ENCODE results near the gene SLC26A1.

The SLC26A1 gene

GRCh38 chr4:972651-973424, 20.4 kb downstream of the SLC26A1 start:
- H3K4me3 ChIP-seq (replicated peaks; ENCODE audit: low read depth, low read length), result peak overlapping the region; percentile 74
- 0 out of 2 replicates have a peak, but pooled peaks cover 2% of the 10 kb centered on the region for H3K36me3 ChIP-seq (ENCODE audit: control insufficient read depth, insufficient read depth, low read length)
- no peaks in the 10 kb centered on the region for H3K27me3 ChIP-seq (replicated peaks; ENCODE audit: control insufficient read depth, insufficient read depth, low read length)
- DNase-seq (ENCODE audit: extremely low read depth, insufficient read length), result peak; percentile 49
- TF ChIP-seq CTCF (IDR thresholded peaks at IDR 0.05; ENCODE audit: insufficient read depth, low read length, poor library complexity, severe bottlenecking), result no peak

DNA sequence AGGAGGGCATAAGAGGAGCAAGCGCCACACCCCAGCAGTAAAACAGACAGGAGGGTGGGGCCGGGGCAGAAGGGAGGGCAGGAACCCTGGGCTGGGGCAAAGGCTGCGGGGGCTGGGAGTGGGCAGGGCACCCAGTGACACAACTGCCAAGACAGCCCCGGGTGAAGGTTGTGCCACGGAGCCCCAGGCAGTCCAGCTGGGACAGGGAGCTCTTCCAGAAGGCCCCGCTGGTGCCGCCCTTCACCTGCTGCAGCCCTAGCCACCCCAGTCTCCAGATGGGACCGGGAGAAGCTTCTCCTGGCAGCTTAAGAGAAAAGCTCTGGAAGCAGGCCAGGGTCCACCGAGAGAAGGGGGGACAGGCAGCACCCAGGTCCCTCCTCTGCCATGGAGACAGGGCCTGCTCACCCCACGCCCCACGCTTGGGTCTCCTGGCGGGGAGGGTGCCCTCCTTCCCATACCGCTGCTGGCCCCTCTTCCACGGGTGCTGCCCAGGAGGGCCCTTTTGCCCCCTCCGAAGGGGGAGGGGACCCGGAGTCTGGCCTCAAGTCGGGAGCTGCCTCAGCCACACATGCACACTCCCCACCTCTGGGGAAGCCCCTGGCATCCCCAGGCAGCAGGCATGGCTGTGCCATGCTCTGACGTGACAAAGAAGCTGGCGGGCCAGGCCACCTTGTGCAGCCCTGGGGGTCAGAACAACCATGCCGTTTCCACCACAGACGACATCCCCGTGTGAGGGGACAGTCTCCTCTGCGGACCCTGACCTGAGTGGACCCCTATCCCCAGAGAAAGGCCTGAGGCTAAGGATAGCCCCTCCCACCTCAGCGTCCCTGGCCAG, 21.3 kb downstream of the SLC26A1 start:
- no peak for DNase-seq (ENCODE audit: extremely low read depth, insufficient read length)
- Histone ChIP-seq H3K36me3 (ENCODE audit: control insufficient read depth, insufficient read depth, low read length) (peaks cover 2% of the 10 kb centered on the region; the same call in 1 of the 2 replicates), H3K4me3 (replicated peaks; ENCODE audit: low read depth, low read length) (peak overlapping the region; percentile 74), H3K27me3 (replicated peaks; ENCODE audit: control insufficient read depth, insufficient read depth, low read length) (no peaks in the 10 kb centered on the region)
- TF ChIP-seq CTCF (IDR thresholded peaks at IDR 0.05; ENCODE audit: insufficient read depth, low read length, poor library complexity, severe bottlenecking), result no peak

DNA sequence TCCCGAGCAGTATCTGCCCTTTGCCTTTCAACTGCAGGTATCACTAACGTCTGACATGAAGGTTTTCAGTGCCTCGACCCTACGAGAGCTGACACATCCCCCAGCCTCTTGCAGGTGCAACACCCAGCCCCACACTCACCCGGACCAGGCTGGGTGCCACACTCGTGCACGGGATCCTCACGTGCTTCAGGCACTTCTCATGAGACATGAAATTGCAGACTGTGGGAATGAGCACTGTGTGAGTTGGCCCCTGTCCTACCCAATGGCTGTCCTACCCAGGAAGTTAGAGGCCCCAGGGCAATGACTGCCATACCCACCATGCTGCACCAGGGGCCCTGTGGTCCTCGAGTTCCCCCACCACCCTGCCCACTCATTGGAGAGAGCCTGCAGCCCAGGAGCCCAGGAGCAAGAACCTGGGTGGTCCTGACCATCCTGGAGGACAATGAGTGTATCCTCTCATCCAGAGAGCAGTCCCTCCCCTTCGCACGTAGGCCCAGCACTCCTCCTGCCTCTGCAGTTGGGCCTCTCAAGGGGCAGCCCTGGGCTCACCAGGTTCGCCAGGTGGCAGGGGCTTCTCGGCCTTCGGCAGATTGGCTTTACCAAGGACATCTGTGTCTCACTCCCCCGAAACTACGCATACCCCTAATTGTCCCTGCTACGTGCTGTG, 22.2 kb downstream of the SLC26A1 start:
- Histone ChIP-seq H3K36me3 (ENCODE audit: control insufficient read depth, insufficient read depth, low read length) (peaks cover 2% of the 10 kb centered on the region), H3K27me3 (replicated peaks; ENCODE audit: control insufficient read depth, insufficient read depth, low read length) (no peaks in the 10 kb centered on the region), H3K4me3 (replicated peaks; ENCODE audit: low read depth, low read length) (no peak overlapping the region)
- no peak for DNase-seq (ENCODE audit: extremely low read depth, insufficient read length)
- no peak for TF ChIP-seq CTCF (IDR thresholded peaks at IDR 0.05; ENCODE audit: insufficient read depth, low read length, poor library complexity, severe bottlenecking)

GRCh38 chr4:970046-970745, 23.0 kb downstream of the SLC26A1 start:
- H3K4me3 ChIP-seq (replicated peaks; ENCODE audit: low read depth, low read length), result no peak overlapping the region
- H3K27me3 ChIP-seq (replicated peaks; ENCODE audit: control insufficient read depth, insufficient read depth, low read length), result no peaks in the 10 kb centered on the region
- H3K36me3 ChIP-seq (ENCODE audit: control insufficient read depth, insufficient read depth, low read length), result peaks cover 2% of the 10 kb centered on the region
- DNase-seq (ENCODE audit: extremely low read depth, insufficient read length), result no peak
- no peak for TF ChIP-seq CTCF (IDR thresholded peaks at IDR 0.05; ENCODE audit: insufficient read depth, low read length, poor library complexity, severe bottlenecking)

DNA sequence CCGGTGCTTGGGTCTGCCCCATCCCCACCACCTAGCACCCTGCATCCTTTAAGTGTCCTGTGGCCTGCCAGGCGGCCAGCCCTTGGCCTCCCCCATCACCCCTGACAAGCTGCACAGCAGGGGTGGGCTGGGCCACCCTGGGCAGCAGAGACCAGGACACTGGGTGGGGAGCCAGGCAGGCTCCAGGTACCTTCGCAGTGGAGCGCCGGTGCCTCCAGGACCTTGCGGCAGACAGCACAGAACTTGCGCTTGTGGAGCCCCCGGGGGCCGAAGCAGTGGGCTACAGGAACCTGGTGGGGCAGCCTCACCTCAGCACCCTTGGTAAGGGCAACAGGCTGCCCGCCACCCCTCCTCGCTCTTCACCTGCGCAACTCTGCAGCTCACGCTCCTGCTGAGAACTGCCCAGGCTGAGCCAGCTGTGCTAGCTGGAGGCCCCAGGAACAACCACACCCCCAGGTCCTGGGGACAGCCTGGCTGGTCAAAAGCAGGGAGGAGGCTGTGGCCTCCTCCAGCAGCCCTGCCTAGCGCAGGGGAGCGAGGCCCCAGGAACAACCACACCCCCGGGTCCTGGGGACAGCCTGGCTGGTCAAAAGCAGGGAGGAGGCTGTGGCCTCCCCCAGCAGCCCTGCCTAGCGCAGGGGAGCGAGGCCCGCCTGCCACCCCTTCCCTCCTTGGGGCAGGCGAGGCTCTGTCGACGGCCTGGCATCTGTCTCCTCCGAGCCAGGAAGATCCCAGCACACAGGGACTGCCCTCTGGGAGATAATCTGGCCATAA, 24.4 kb downstream of the SLC26A1 start:
- TF ChIP-seq CTCF (IDR thresholded peaks at IDR 0.05; ENCODE audit: insufficient read depth, low read length, poor library complexity, severe bottlenecking), result no peak
- H3K27me3 ChIP-seq (replicated peaks; ENCODE audit: control insufficient read depth, insufficient read depth, low read length), result no peaks in the 10 kb centered on the region
- H3K36me3 ChIP-seq (ENCODE audit: control insufficient read depth, insufficient read depth, low read length), result peaks cover 2% of the 10 kb centered on the region
- DNase-seq (ENCODE audit: extremely low read depth, insufficient read length), result no peak
- no peak overlapping the region for H3K4me3 ChIP-seq (replicated peaks; ENCODE audit: low read depth, low read length)

All from GM06990 (cell line).